IMR-90 (cell line): ENCODE measurements around the gene VPS37B. TPM values are rescaled to one million over a fixed set of nuclear protein-coding genes. Genes with fewer than 3 reads are reported as not detected.

Experiments used
- CEBPB ChIP-seq: IDR thresholded peaks from 2 replicates; pipeline ENCODE4 v1.6.1; 2012; ENCODE audit warnings: low read depth, low read length, improper control_type of control experiment
- NFE2L2 ChIP-seq: fragments of 150-350 bp; IDR thresholded peaks from 2 replicates; pipeline ENCODE4 v1.6.1; 2016; ENCODE audit warnings: low read depth, mild to moderate bottlenecking, low read length
- POLR2A ChIP-seq: IDR thresholded peaks from 2 replicates; pipeline ENCODE4 v1.6.1; 2012; ENCODE audit warnings: mild to moderate bottlenecking, low read depth, low read length
- RAD21 ChIP-seq: IDR thresholded peaks from 2 replicates; pipeline ENCODE4 v1.6.1; 2012; ENCODE audit warnings: low read length, improper control_type of control experiment
- RCOR1 ChIP-seq: IDR thresholded peaks from 2 replicates; pipeline ENCODE4 v1.6.1; 2012; ENCODE audit warnings: mild to moderate bottlenecking, low read length, improper control_type of control experiment; ENCODE audit not compliant: insufficient replicate concordance
- polyA plus RNA-seq, 3 experiments: library from polyadenylated mRNA; depleted of rRNA; stranded (reverse); fragments of >200 nt; gene quantifications; 2 replicates each; pipeline ENCODE4 v1.2.3, GENCODE V29; 2012; ENCODE audit warnings: low replicate concordance in 1 of 3
- total RNA-seq: library from RNA; depleted of rRNA; stranded (reverse); fragments of >200 nt; gene quantifications from 2 replicates; pipeline ENCODE4 v1.2.3, GENCODE V29; 2012
- TF ChIP-seq, protein P1 (sequence below): conservative IDR thresholded peaks from 2 replicates; pipeline ENCODE4 v1.5.1; 2012; ENCODE audit warnings: mild to moderate bottlenecking, low read depth, low read length, improper control_type of control experiment

VPS37B gene
- total and polyA plus RNA-seq, 2 of the 4 experiments (the other 2 are of a cell fraction): 8.6 to 25.7 TPM

DNA sequence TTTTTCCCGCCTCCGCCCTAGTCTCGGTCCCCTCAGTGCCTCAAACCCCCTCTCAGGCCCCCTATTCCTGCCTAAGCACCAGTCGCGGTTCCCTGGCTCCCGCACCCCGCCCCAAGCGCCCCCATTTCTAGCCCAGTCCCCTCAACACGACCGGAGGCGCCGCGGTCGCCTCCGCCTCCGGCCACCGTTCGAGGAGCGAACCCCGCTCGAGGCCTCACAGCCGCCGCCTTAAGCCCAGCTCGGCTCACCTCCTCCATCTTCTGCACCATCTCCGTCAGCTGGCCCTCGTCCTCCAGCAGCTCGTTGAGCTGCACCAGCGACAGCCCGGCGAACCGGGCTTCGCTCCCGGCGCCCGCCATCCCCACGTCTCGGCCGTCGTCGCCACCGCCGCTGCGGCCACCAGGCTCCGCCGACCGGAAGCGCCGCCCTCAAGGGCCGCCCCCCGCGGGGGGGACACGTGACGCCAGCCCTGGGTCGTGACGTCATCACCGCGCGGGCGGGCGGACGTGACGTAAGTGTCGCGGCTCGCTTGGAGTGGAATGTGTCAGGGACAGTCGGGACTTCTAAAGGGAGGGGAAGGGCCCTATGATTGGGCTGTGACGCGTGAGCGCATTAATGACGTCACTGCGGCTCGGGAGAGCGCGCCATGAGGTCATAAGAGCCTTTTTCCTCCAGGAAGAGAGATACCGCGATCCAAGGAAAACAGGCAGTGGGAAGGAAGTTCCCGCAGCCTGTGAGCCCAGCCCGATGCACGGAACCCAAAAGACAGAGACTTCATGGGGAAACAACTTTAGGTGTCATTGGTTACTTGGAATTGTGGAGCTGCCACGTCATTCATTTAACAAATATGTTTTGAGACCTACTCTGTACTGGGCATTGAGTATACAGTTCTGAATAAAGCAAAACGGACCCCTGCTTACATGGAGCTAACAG is at the start of gene VPS37B (continued):
- TF ChIP-seq, protein P1, sequence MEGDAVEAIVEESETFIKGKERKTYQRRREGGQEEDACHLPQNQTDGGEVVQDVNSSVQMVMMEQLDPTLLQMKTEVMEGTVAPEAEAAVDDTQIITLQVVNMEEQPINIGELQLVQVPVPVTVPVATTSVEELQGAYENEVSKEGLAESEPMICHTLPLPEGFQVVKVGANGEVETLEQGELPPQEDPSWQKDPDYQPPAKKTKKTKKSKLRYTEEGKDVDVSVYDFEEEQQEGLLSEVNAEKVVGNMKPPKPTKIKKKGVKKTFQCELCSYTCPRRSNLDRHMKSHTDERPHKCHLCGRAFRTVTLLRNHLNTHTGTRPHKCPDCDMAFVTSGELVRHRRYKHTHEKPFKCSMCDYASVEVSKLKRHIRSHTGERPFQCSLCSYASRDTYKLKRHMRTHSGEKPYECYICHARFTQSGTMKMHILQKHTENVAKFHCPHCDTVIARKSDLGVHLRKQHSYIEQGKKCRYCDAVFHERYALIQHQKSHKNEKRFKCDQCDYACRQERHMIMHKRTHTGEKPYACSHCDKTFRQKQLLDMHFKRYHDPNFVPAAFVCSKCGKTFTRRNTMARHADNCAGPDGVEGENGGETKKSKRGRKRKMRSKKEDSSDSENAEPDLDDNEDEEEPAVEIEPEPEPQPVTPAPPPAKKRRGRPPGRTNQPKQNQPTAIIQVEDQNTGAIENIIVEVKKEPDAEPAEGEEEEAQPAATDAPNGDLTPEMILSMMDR: no peak
- TF ChIP-seq RAD21: no peak
- TF ChIP-seq POLR2A: peak; percentile 95
- peak; percentile 81 for TF ChIP-seq RCOR1
- TF ChIP-seq CEBPB: peak; percentile 37; the same call in 1 of the 2 replicates
- peak; percentile 18; the same call in 1 of the 2 replicates for TF ChIP-seq NFE2L2
